HepG2 (cell line): ENCODE results near the gene GRIN2D. TPM values are rescaled to one million over a fixed set of nuclear protein-coding genes. Genes with fewer than 3 reads are reported as not detected.

Experiments
- BRCA1 ChIP-seq: sonication (generic); formaldehyde crosslinking; IDR thresholded peaks from 2 replicates; pipeline ENCODE4 v1.4.0; 2020; ENCODE audit warnings: missing genetic modification reagents
- BRD4 ChIP-seq: sonication (generic); formaldehyde crosslinking; IDR thresholded peaks from 2 replicates; pipeline ENCODE4 v1.4.0; 2020; ENCODE audit warnings: missing genetic modification reagents
- DNMT3B ChIP-seq: conservative IDR thresholded peaks from 2 replicates; pipeline ENCODE4 v1.6.1; 2016; ENCODE audit warnings: missing biosample characterization, control low read depth
- ELF1 ChIP-seq: sonication (generic); formaldehyde crosslinking; IDR thresholded peaks from 2 replicates; pipeline ENCODE4 v1.4.0; 2020; ENCODE audit warnings: missing genetic modification reagents
- FOXK1 ChIP-seq: sonication (generic); formaldehyde crosslinking; IDR thresholded peaks from 2 replicates; pipeline ENCODE4 v1.4.0; 2020; ENCODE audit warnings: low read depth, missing genetic modification reagents, borderline replicate concordance
- NAIF1 ChIP-seq: sonication (generic); formaldehyde crosslinking; IDR thresholded peaks from 2 replicates; pipeline ENCODE4 v1.5.0; 2020; ENCODE audit warnings: mild to moderate bottlenecking, missing genetic modification reagents, borderline replicate concordance
- STAG1 ChIP-seq: sonication (generic); formaldehyde crosslinking; IDR thresholded peaks from 2 replicates; pipeline ENCODE4 v1.4.0; 2020; ENCODE audit warnings: missing genetic modification reagents
- TAF1 ChIP-seq: sonication (generic); formaldehyde crosslinking; IDR thresholded peaks from 2 replicates; pipeline ENCODE4 v1.4.0; 2020; ENCODE audit warnings: missing genetic modification reagents
- TRIM24 ChIP-seq: sonication (generic); formaldehyde crosslinking; IDR thresholded peaks from 2 replicates; pipeline ENCODE4 v1.8.0; 2022; ENCODE audit warnings: mild to moderate bottlenecking, missing genetic modification reagents
- ZNF101 ChIP-seq: sonication (generic); formaldehyde crosslinking; IDR thresholded peaks from 2 replicates; pipeline ENCODE4 v1.4.0; 2020; ENCODE audit warnings: mild to moderate bottlenecking, low read depth, missing genetic modification reagents, borderline replicate concordance
- ZSCAN12 ChIP-seq: sonication (generic); formaldehyde crosslinking; IDR thresholded peaks from 2 replicates; pipeline ENCODE4 v1.9.0; 2021; ENCODE audit warnings: mild to moderate bottlenecking, missing genetic modification reagents
- polyA plus RNA-seq, 8 experiments: library from polyadenylated mRNA; depleted of rRNA in 3 of 8; stranded (reverse) in 7 of 8; unstranded in 1 of 8; fragments of >200 nt; fragmentation: Illumina TruSeq in 4 of 8; extraction: Trizol in 4 of 8; gene quantifications; 2 replicates each; pipeline versions ENCODE4 v1.2.1 to v1.2.3, GENCODE V29; 2011 to 2016; ENCODE audit warnings: low read depth in 4 of 8, missing spikeins in 1 of 8, mixed read lengths in 1 of 8; ENCODE audit not compliant: insufficient read depth in 1 of 8
- total RNA-seq, 5 experiments: library from RNA; depleted of rRNA; stranded (reverse); fragments of >200 nt; fragmentation: Illumina TruSeq; extraction: Trizol; gene quantifications; 2 replicates each; pipeline ENCODE4 v1.2.3, GENCODE V29; 2016; ENCODE audit warnings: low read depth in 1 of 5
- TF ChIP-seq, protein P1 (sequence below): IDR thresholded peaks from 2 replicates; pipeline ENCODE4 v1.6.1; 2016; ENCODE audit warnings: missing biosample characterization, missing genetic modification reagents, low read depth
- TF ChIP-seq, protein P2 (sequence below): sonication (generic); formaldehyde crosslinking; IDR thresholded peaks from 2 replicates; pipeline ENCODE4 v1.5.0; 2020; ENCODE audit warnings: mild to moderate bottlenecking, missing genetic modification reagents, borderline replicate concordance

GRIN2D gene
- total and polyA plus RNA-seq, 2 of the 13 experiments (the other 11 are each of a cell fraction or from before 2014, with no cell fraction given): 0.02 to 0.13 TPM

DNA sequence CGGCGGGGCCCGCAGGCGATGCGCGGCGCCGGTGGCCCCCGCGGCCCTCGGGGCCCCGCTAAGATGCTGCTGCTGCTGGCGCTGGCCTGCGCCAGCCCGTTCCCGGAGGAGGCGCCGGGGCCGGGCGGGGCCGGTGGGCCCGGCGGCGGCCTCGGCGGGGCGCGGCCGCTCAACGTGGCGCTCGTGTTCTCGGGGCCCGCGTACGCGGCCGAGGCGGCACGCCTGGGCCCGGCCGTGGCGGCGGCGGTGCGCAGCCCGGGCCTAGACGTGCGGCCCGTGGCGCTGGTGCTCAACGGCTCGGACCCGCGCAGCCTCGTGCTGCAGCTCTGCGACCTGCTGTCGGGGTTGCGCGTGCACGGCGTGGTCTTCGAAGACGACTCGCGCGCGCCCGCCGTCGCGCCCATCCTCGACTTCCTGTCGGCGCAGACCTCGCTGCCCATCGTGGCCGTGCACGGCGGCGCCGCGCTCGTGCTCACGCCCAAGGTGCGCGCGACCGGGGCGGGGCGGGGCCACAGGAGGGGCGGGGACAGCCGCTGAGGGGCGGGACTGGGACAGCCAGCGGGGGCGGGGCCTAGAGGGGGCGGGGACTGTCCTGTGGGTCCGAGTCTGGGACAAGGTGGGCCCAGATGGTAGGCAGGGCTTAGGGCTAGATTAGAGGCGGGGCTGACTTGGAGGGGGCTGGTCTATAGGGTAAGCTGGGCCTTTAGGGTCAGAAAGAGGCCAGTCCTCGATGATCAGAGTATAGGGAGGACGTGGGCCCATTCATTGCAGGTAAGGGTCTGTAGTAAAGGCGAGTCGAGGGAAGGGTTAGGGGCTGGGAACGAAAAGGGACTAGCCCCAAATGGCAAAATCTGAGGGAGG lies 5.1 kb downstream of the GRIN2D start (continued):
- TF ChIP-seq STAG1 (CRISPR knock-in tag) (no peak), TRIM24 (CRISPR knock-in tag) (no peak), NAIF1 (CRISPR knock-in tag) (no peak), ELF1 (CRISPR knock-in tag) (peak; percentile 36; the same call in 1 of the 2 replicates), BRD4 (no peak), BRCA1 (CRISPR knock-in tag) (no peak), DNMT3B (CRISPR knock-in tag) (no peak), FOXK1 (CRISPR knock-in tag) (no peak), TAF1 (CRISPR knock-in tag) (no peak), ZSCAN12 (no peak), ZNF101 (CRISPR knock-in tag) (no peak)
- TF ChIP-seq, protein P1, sequence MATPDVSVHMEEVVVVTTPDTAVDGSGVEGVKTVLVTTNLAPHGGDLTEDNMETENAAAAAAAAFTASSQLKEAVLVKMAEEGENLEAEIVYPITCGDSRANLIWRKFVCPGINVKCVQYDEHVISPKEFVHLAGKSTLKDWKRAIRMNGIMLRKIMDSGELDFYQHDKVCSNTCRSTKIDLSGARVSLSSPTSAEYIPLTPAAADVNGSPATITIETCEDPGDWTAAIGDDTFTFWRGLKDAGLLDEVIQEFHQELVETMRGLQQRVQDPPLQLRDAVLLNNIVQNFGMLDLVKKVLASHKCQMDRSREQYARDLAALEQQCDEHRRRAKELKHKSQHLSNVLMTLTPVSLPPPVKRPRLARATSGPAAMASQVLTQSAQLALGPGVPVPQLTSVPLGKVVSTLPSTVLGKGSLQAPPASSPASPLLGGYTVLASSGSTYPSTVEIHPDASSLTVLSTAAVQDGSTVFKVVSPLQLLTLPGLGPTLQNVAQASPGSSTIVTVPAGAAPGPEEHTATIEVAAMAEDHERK (CRISPR knock-in tag): 0 out of 2 replicates have a peak, but pooled peaks have one; percentile 52
- TF ChIP-seq, protein P2, sequence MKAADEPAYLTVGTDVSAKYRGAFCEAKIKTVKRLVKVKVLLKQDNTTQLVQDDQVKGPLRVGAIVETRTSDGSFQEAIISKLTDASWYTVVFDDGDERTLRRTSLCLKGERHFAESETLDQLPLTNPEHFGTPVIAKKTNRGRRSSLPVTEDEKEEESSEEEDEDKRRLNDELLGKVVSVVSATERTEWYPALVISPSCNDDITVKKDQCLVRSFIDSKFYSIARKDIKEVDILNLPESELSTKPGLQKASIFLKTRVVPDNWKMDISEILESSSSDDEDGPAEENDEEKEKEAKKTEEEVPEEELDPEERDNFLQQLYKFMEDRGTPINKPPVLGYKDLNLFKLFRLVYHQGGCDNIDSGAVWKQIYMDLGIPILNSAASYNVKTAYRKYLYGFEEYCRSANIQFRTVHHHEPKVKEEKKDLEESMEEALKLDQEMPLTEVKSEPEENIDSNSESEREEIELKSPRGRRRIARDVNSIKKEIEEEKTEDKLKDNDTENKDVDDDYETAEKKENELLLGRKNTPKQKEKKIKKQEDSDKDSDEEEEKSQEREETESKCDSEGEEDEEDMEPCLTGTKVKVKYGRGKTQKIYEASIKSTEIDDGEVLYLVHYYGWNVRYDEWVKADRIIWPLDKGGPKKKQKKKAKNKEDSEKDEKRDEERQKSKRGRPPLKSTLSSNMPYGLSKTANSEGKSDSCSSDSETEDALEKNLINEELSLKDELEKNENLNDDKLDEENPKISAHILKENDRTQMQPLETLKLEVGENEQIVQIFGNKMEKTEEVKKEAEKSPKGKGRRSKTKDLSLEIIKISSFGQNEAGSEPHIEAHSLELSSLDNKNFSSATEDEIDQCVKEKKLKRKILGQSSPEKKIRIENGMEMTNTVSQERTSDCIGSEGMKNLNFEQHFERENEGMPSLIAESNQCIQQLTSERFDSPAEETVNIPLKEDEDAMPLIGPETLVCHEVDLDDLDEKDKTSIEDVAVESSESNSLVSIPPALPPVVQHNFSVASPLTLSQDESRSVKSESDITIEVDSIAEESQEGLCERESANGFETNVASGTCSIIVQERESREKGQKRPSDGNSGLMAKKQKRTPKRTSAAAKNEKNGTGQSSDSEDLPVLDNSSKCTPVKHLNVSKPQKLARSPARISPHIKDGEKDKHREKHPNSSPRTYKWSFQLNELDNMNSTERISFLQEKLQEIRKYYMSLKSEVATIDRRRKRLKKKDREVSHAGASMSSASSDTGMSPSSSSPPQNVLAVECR (CRISPR knock-in tag): peak; percentile 19; the same call in 1 of the 2 replicates
